SK-N-MC (cell line): ENCODE data around the gene MCOLN3.
A peak's percentile ranks its signal among the peaks of the same experiment; 100 is the strongest.

Experiments used
- DNase-seq: peaks from one replicate; pipeline ENCODE4 v3.0.0-alpha.2; 2011; ENCODE audit warnings: low read depth, low spot score
- H3K27ac ChIP-seq: fragments of 200-600 bp; sonication (generic); 2 replicates; pipeline ENCODE4 v1.5.1; 2016; ENCODE audit warnings: mixed run types
- H3K36me3 ChIP-seq: fragments of 200-600 bp; sonication (generic); 2 replicates; pipeline ENCODE4 v1.6.1; 2017; ENCODE audit warnings: antibody characterized with exemption, low read length, mixed read lengths; ENCODE audit not compliant: insufficient read depth
- H3K4me3 ChIP-seq: fragments of 200-600 bp; sonication (generic); 2 replicates; pipeline ENCODE4 v1.5.1; 2016
- H3K9ac ChIP-seq: fragments of 200-600 bp; sonication (generic); 2 replicates; pipeline ENCODE4 v1.8.0; 2017; ENCODE audit warnings: mixed run types, mixed read lengths; ENCODE audit not compliant: insufficient read length
- H3K9me3 ChIP-seq: fragments of 200-600 bp; sonication (generic); 2 replicates; pipeline ENCODE4 v1.6.1; 2017; ENCODE audit warnings: low read depth, mild to moderate bottlenecking, antibody characterized with exemption, low read length, moderate library complexity, mixed read lengths
- EZH2 ChIP-seq: fragments of 200-600 bp; sonication (generic); IDR thresholded peaks from one replicate; pipeline ENCODE4 v1.6.1; 2017; ENCODE audit warnings: antibody characterized with exemption
- FOXP2 ChIP-seq: optimal IDR thresholded peaks from 2 replicates; pipeline ENCODE3; 2011; ENCODE audit warnings: mild to moderate bottlenecking, moderate library complexity; ENCODE audit not compliant: insufficient read depth; ENCODE audit errors: extremely low read length, control extremely low read depth
- POLR2AphosphoS5 ChIP-seq: IDR thresholded peaks from 2 replicates; pipeline ENCODE4 v1.6.1; 2012; ENCODE audit warnings: mild to moderate bottlenecking, low read depth, low read length, borderline replicate concordance

Gene MCOLN3

GRCh38 chr1:85059563-85059962 is 11.3 kb upstream of the MCOLN3 start:
- no peak for DNase-seq
- TF ChIP-seq FOXP2 (no peak), EZH2 (no peak), POLR2AphosphoS5 (no peak)
- Histone ChIP-seq H3K9ac (no peak overlapping the region), H3K9me3 (no peaks in the 10 kb centered on the region), H3K27ac (no peak overlapping the region), H3K36me3 (no peaks in the 10 kb centered on the region), H3K4me3 (no peak overlapping the region)

DNA sequence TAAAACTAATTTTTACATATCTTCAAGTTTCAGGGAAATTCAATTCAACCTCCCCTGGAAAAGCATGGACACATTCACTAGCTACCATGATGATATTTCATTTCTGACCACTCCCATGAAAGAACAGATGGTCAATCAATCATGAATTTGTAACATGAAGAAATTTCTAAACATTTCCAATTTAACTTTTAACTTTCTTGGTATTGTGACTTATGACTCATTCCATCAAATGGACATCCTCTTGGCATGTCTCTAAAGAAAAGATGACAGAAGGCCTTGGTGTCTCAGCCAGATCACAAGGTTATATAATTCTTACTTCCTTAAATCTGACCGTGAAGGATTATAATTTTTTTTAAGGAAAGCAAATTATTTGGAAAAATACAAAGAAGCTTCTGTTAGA is 10.5 kb upstream of the MCOLN3 start:
- Histone ChIP-seq H3K9me3 (no peaks in the 10 kb centered on the region), H3K4me3 (no peak overlapping the region), H3K9ac (no peak overlapping the region), H3K27ac (no peak overlapping the region), H3K36me3 (no peaks in the 10 kb centered on the region)
- no peak for DNase-seq
- TF ChIP-seq EZH2: no peak
- no peak for TF ChIP-seq FOXP2
- TF ChIP-seq POLR2AphosphoS5: no peak

GRCh38 chr1:85058311-85058710 is 10.0 kb upstream of the MCOLN3 start:
- DNase-seq: no peak
- Histone ChIP-seq H3K4me3 (no peak overlapping the region), H3K9me3 (no peaks in the 10 kb centered on the region), H3K36me3 (no peaks in the 10 kb centered on the region), H3K27ac (no peak overlapping the region), H3K9ac (no peak overlapping the region)
- TF ChIP-seq FOXP2: no peak
- TF ChIP-seq EZH2: no peak
- TF ChIP-seq POLR2AphosphoS5: no peak

GRCh38 chr1:85054664-85055063 is 6.4 kb upstream of the MCOLN3 start:
- no peak for DNase-seq
- Histone ChIP-seq H3K9ac (no peak overlapping the region), H3K4me3 (no peak overlapping the region), H3K36me3 (no peaks in the 10 kb centered on the region), H3K27ac (no peak overlapping the region), H3K9me3 (no peaks in the 10 kb centered on the region)
- TF ChIP-seq FOXP2 (no peak), EZH2 (no peak), POLR2AphosphoS5 (no peak)

GRCh38 chr1:85049735-85050166 is 1.5 kb upstream of the MCOLN3 start:
- H3K36me3 ChIP-seq: no peaks in the 10 kb centered on the region
- no peak overlapping the region for H3K4me3 ChIP-seq
- TF ChIP-seq POLR2AphosphoS5 (no peak), EZH2 (no peak), FOXP2 (no peak)
- no peak overlapping the region for H3K27ac ChIP-seq
- no peak overlapping the region for H3K9ac ChIP-seq
- no peaks in the 10 kb centered on the region for H3K9me3 ChIP-seq
- DNase-seq: no peak

GRCh38 chr1:85047472-85048295 is 616 bp downstream of the MCOLN3 start:
- peak overlapping the region; percentile 75 for H3K4me3 ChIP-seq
- no peak overlapping the region for H3K9ac ChIP-seq
- H3K36me3 ChIP-seq: no peaks in the 10 kb centered on the region
- TF ChIP-seq FOXP2 (no peak), EZH2 (no peak), POLR2AphosphoS5 (no peak)
- no peak for DNase-seq
- no peaks in the 10 kb centered on the region for H3K9me3 ChIP-seq
- H3K27ac ChIP-seq: no peak overlapping the region

DNA sequence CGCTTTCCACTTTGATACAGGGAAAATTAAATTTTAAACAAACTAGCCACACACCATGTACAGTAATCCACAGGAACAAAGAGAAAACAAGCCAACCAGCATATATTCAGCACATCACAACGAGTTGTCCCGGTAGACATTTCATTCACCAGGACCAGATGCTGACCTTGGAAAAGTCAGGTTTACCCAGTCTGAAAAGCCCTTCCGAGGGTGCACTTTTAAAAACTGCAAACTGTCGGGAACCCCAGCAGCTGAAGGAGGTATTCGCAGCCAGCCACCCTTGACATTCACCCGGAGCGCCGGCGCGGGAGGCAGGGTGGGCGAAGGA is 1.2 kb downstream of the MCOLN3 start:
- Histone ChIP-seq H3K36me3 (no peaks in the 10 kb centered on the region), H3K9me3 (no peaks in the 10 kb centered on the region), H3K4me3 (no peak overlapping the region), H3K27ac (no peak overlapping the region), H3K9ac (no peak overlapping the region)
- no peak for DNase-seq
- TF ChIP-seq POLR2AphosphoS5 (no peak), EZH2 (no peak), FOXP2 (no peak)

GRCh38 chr1:85042413-85042812 is 5.9 kb downstream of the MCOLN3 start:
- H3K27ac ChIP-seq: no peak overlapping the region
- H3K9me3 ChIP-seq: no peaks in the 10 kb centered on the region
- H3K9ac ChIP-seq: no peak overlapping the region
- TF ChIP-seq FOXP2 (no peak), POLR2AphosphoS5 (no peak), EZH2 (no peak)
- no peak for DNase-seq
- H3K36me3 ChIP-seq: no peaks in the 10 kb centered on the region
- no peak overlapping the region for H3K4me3 ChIP-seq

GRCh38 chr1:85041793-85042192 is 6.5 kb downstream of the MCOLN3 start:
- no peak overlapping the region for H3K27ac ChIP-seq
- no peak overlapping the region for H3K4me3 ChIP-seq
- no peaks in the 10 kb centered on the region for H3K36me3 ChIP-seq
- DNase-seq: no peak
- H3K9me3 ChIP-seq: no peaks in the 10 kb centered on the region
- no peak overlapping the region for H3K9ac ChIP-seq
- TF ChIP-seq EZH2 (no peak), FOXP2 (no peak), POLR2AphosphoS5 (no peak)
